ENCODE data around the gene GABPA. TPM values are rescaled to one million over a fixed set of nuclear protein-coding genes. Genes with fewer than 3 reads are reported as not detected.
A peak's percentile ranks its signal among the peaks of the same experiment; 100 is the strongest.

The GABPA gene
- total and polyA plus RNA-seq, 2 of the 13 experiments (the other 11 are each of a cell fraction or from before 2014, with no cell fraction given): 7.4 to 13.2 TPM

- no peak for TF ChIP-seq ZBTB40 (IDR thresholded peaks at IDR 0.05)
- TF ChIP-seq ZBTB40 (CRISPR knock-in tag; IDR thresholded peaks at IDR 0.05): no peak
- TF ChIP-seq ZNF552 (CRISPR knock-in tag; IDR thresholded peaks at IDR 0.05; ENCODE audit: borderline replicate concordance): no peak
- TF ChIP-seq FOXK1 (CRISPR knock-in tag; IDR thresholded peaks at IDR 0.05; ENCODE audit: borderline replicate concordance, low read depth): no peak; the same call in 1 of the 2 replicates
- no peak for TF ChIP-seq ZNF143 (CRISPR knock-in tag; IDR thresholded peaks at IDR 0.05)
- TF ChIP-seq E2F1 (CRISPR knock-in tag; IDR thresholded peaks at IDR 0.05): no peak
- peak; percentile 54; the same call in 1 of the 2 replicates for TF ChIP-seq THAP11 (CRISPR knock-in tag; IDR thresholded peaks at IDR 0.05)
- no peak for TF ChIP-seq ZNF629 (CRISPR knock-in tag; conservative IDR thresholded peaks at IDR 0.05)
- no peak for TF ChIP-seq BRCA1 (CRISPR knock-in tag; IDR thresholded peaks at IDR 0.05)
- no peak for TF ChIP-seq TARDBP (CRISPR knock-in tag; IDR thresholded peaks at IDR 0.05)
- no peak for TF ChIP-seq ZFP90 (CRISPR knock-in tag; IDR thresholded peaks at IDR 0.05; ENCODE audit: borderline replicate concordance)
- no peak for TF ChIP-seq TSC22D2 (CRISPR knock-in tag; IDR thresholded peaks at IDR 0.05; ENCODE audit: borderline replicate concordance)
- TF ChIP-seq CHD2 (IDR thresholded peaks at IDR 0.05; ENCODE audit: low read depth, low read length): no peak
- TF ChIP-seq ZNF235 (CRISPR knock-in tag; IDR thresholded peaks at IDR 0.05; ENCODE audit: borderline replicate concordance): no peak
- TF ChIP-seq SALL1 (CRISPR knock-in tag; IDR thresholded peaks at IDR 0.05): peak; percentile 53; the same call in 1 of the 2 replicates
- TF ChIP-seq ZC3H4 (CRISPR knock-in tag; IDR thresholded peaks at IDR 0.05; ENCODE audit: borderline replicate concordance): no peak
- no peak for TF ChIP-seq POLR2G (IDR thresholded peaks at IDR 0.05; ENCODE audit: low read depth, low read length)
- no peak for TF ChIP-seq ZBTB38 (CRISPR knock-in tag; IDR thresholded peaks at IDR 0.05)
- TF ChIP-seq NR3C1 (CRISPR knock-in tag; IDR thresholded peaks at IDR 0.05): no peak
- TF ChIP-seq ZNF597 (CRISPR knock-in tag; IDR thresholded peaks at IDR 0.05): no peak
Observed at GRCh38 chr21:25801217-25802014, 66.6 kb downstream of the GABPA start (continued).
